GM12873 (cell line): ENCODE data around the gene HERPUD2.

Source experiments
- CTCF ChIP-seq: IDR thresholded peaks from 2 replicates; pipeline ENCODE4 v1.5.1; 2012; ENCODE audit warnings: low read depth, mild to moderate bottlenecking, moderate library complexity, low read length, control low read depth; ENCODE audit not compliant: insufficient read depth; ENCODE audit errors: missing control alignments

HERPUD2 gene

GRCh38 chr7:35714407-35714806 lies 19.5 kb upstream of the HERPUD2 start:
- TF ChIP-seq CTCF, result no peak

- TF ChIP-seq CTCF, result no peak
Measured at GRCh38 chr7:35712563-35713226, 17.8 kb upstream of the HERPUD2 start.

DNA sequence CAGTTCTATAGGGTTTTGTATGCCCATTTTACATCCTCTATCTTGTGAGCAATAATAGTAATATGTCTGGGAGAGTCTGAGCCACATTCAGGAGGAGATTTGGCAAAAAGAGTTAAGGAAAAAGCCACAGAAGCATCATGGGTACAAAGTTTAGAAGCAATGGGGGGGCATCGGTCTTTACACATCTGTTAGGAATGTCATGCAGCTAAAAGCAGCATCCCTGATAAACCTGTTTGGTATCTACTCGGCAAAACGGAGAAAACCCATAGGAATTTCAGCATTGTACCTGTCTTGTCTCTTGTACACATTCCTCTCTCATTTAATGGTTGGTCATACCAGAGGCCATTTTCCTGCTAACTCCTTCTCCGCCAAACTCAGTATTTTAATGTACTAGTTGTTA lies 12.5 kb upstream of the HERPUD2 start:
- TF ChIP-seq CTCF, result no peak

DNA sequence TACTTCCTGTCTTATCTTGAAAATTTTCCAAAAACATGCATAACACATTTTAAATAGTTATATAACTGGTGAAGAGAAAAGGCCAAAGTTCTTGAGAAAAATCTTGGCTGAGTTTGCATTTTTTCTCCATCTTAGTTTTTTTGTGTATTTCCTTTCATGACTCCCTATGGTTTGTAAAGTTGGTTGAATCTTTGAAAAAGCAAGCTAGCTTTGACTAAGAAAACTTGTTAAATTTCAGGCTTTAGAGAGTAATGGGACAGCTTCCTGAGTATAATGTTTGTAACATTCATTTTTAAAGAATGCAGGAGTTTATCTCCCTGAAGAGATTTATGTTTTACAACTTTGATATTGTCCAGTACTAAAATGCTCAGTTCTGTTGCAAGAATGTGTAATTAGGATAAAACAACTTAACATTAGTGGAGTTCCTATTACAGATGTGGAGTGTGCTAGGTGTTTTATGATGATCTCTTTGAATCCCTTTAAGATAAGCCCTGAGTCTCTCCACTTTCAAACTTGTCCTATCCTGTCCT lies 11.1 kb upstream of the HERPUD2 start:
- no peak for TF ChIP-seq CTCF

DNA sequence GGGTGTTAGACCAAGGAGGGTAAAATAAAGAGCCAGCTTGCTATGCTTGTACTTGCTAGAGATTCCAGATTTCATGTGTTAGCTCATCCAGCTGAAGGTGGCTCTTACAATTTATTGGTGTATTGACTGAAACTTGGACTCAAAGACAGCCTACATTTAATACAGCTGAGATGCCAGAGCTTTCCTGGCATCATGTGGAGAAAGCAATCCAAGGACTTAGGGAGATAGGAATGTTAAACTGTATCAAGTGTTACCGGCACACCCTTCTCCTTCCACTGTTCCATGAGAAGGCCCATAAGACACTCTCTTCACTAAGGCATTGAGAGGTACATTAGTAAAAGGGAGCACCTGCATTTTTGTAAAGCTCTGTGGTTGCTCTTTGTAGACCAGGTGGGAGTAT lies 9.3 kb upstream of the HERPUD2 start:
- no peak for TF ChIP-seq CTCF

GRCh38 chr7:35702541-35702940 lies 7.6 kb upstream of the HERPUD2 start:
- TF ChIP-seq CTCF, result no peak

DNA sequence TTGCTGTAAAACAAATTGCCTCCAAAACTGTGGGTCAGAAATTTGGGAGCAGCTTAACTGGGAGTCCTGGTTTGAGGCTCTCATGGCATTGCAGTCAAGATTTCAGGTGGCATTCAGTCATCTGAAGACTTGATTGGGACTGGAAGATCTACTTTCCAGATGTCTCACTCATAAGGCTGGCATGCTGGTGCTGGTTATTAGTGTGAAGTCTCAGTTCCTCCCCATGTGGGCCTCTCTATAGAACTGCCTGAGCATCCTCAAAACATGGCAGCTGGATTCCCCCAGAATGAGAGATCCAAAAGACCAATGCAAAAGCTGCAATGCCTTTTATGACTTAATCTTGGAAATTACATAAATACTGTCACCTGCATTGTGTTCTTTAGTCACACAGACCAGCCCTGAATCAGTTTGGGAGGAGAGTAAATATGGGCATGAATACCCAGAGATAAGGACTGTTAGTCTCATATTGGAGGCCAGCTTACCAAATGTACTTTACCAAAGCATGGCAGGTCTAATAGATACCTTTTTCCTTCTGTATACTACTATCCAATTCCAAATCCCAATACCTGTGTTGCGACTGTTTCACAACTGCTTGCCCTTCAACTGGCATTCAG lies 6.5 kb upstream of the HERPUD2 start:
- TF ChIP-seq CTCF, result no peak
